HG03571 (cell line): ENCODE results near the gene CFAP299.
A peak's percentile ranks its signal among the peaks of the same experiment; 100 is the strongest.
"Not testable (repeated sequence)": the region's sequence is repeated elsewhere in the genome, so short reads cannot be mapped to it uniquely, and the experiment has no call there.

Experiments
- ATAC-seq: cut with Tn5 transposase; IDR thresholded peaks from one replicate; pipeline ENCODE4 v1.9.1; 2021; ENCODE audit not compliant: unreplicated experiment

Gene CFAP299

DNA sequence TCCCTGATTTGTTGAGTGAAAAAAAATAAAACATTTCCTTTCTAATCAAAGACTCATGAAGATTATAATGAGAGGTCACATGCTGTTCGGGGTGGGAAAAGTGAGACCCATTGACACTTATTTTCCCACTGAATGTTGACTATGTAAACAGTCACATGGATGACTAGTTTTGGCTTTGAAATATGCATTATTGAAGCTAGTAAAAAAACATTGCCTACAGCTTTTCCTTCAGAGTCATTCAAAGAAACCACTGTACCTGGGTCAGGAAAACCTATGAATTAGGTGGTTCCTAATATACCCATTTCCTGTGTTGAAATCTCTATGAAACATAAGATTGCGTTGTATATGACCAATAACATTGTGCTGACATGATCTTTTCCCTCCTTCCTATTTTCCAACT is 251.2 kb downstream of the CFAP299 start:
- no peak for ATAC-seq

DNA sequence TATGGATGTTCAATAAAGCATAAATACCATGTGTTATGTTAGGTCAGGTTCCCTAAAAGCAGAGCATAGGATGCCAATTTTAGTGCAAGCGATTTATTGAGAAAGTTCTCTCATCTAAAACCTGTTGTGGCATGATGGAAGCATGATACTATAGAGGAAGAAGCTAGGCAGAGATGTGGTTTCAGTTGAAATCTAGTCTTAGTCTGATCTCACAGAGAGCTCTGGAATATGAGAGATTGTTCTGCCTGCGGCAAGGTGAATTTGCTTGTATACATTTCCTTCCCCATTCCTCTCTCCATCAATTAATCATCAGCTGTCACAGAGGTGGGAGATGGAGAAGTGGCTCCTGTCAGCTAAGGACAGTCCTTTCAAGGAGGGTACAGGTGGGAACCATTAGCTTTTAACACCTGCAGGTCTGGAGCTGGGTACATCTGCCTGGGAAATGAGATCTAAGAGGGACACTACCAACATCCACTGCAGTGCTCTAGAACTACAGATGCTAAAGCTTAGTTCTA is 252.4 kb downstream of the CFAP299 start:
- ATAC-seq: no peak

DNA sequence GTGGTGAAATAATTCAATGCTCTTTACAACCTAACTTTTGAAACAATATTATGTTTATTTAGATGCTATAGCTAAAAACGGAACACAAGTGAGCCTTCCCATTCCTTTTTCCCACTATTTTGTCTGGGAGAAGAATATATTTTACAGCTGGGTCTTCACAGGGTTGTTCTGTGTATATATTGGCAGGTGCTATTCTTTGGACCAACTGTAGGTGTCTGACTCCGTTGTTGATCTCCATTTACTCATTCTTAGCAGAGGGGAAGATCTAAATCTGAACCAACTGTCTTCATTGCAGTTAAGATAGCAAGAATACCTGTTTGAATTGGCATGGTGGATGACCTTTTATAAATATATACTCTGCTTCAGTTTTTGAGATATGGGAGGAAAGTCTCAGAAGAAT is 257.4 kb downstream of the CFAP299 start:
- ATAC-seq: no peak

DNA sequence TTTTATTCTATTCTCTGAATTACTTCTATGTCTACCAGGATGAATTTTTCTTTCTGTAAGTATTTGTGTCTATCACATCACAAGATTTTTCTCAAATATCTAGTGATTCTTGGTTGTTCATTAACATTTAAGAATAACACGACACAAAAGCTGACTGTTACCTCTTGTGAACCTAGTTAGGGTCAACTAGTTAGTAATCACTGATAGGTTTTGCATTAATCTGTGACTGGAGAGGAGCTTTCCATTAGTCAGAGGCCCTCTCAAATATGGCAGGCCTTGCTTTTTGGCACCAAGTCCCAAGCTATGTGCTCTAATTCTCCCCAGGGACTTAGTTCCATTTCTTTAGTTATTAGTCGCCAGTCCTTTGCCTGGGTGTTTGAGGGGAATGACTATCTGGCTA is 259.2 kb downstream of the CFAP299 start:
- ATAC-seq: no peak

DNA sequence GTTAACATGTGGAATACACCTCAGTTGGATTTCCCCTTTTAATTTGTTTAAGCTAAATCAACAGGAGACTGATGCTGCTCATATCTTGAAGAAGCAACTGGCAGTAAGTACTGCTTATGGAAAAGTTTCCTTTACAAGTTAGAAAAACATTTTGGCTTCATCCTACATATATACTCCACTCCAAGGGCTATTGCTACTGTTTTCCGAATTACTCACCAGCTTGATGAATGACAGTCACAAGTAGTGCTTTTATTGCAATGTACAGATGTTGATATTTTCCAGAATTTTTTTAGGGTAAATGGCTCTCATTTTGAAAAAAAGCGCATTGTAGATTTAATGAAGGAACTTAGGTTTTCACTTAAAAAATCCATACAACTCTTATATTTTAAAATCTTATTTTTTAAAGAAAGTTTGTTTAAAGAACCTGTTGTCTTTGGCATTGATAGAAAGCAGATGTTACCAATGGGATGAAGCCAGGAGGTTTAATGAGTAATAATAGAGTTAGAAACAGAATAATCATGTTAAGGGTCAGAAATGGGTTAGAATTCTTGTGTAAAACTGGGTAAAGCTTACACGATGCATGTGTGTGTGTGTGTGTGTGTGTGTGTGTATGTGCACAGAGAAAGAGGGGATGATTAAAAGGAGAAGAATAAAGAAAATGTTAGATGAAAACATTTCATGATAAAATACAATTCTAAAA is 272.9 kb downstream of the CFAP299 start:
- no peak for ATAC-seq

DNA sequence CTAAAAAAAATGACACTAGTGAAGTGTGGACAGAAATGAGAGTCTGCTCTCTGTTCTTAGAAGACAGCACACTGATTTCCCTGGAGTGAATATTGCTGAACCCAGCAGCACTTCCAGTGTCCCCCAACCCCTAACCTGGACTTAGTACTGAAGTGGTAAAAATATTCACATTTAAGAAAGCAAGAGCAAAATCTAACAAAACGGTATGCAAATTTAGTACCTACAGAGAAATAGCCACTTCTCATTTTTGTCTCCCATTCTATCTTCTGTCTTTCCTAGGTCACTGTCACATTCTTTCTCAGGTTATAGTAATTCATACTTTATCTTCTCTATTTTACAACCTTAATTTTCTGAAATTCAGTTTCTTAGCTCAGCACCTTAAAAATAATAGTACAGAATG is 274.7 kb downstream of the CFAP299 start:
- ATAC-seq: no peak

DNA sequence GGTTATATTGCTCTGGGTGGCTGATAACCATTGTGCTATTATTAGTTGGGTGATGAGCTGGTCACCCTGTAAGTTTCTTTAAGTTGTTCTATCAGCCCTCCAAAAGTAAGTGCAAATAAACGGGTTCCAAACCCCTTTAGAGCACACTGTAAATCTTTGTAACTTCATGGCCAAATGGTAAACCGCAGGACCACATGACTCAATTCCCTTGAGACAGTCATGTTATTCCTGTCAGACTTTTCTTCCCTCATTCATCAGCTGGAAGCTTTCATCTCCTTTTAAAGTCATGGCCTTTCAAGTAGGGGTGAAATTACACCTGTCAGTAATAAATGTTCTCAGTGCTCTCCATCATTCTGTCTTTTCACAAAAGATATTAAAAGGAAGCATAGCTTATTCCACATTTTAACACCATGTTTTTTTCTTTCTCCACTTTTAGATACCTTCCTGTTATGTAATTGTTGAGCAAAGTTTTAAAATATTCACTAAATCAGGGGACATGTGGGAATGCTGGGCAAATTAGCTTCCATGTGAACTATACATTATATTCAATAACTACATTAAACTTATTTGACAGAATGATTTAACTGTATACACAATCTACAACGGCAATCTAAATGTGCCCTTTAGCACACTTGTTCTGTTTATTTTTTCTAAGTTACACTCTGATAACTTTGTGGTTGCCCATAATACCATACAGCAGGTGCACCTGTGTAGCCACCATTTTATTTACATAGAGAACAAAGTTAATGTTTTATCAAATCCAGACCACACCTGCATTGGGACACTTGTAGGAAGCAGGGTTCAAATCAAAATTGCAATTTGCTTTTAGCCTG is 275.5 kb downstream of the CFAP299 start:
- peak; percentile 84 for ATAC-seq

DNA sequence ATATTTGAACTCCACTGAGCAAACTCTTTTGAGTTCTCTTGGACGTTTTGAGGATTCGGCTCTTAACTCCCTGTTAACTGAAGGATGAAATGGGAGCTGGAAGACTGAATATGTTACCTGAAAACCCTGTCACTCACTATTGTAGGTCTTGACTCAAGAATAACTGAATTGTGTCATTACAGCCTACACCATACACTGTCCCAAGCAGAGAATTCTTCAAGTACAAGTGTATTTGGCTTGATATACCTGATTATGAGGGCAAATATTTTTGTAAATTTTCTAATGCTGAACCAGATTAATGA is 276.1 kb downstream of the CFAP299 start:
- ATAC-seq: peak; percentile 16

DNA sequence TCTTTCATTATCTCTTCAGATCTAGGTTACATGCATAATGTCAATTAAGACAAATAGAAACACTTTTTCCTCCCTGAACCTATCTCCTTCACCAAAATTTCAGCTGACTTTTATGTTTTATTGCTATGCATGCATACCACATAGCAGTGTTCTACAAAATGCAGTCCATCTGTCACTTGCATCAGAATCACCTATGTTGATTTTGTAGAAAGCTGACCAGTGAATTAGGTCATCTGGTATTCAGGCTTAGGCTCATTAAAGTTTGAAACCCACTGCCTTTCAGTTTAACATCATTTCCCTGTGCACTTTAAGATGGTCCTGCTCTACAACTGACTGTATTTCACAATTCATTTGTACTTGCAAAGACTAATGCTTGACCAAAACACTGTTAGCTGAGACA is 277.9 kb downstream of the CFAP299 start:
- ATAC-seq: no peak

DNA sequence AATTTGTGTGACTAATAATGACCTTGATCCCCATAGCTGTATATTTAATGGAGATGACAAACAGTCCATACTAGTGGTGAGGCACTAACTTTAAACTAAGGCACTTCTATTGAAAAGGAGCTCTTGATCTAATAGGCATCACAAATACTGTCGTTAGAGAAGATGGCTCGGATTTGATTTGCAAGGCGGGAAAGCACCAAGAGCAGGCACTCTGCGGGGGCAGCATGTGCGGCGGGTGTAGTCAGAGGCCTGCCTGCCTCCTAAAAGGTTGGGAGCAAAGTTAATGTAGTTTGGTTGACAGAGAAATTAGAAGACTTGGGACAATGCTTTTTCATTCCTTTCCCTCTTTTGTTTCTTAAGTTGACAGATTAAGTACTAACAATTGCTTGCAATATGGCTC is 278.8 kb downstream of the CFAP299 start:
- ATAC-seq: no peak

DNA sequence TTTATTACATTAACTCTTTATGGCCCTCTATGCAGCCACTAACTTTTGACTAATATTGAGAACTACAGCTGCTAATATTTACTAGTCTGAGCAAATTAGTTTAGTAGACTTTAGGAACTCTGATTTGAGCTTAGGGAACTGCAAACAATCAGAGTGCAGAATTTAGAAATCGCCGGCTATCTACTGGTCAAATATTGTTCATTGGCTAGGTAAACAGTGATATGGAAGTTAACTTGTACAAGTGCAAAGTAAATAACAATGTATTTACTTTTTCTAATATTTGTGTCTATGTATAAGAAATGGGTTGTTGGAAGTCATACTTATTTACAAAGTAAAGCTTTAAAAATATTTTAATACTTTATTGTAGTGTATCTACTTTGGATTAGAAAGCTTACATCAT is 279.6 kb downstream of the CFAP299 start:
- ATAC-seq: no peak

DNA sequence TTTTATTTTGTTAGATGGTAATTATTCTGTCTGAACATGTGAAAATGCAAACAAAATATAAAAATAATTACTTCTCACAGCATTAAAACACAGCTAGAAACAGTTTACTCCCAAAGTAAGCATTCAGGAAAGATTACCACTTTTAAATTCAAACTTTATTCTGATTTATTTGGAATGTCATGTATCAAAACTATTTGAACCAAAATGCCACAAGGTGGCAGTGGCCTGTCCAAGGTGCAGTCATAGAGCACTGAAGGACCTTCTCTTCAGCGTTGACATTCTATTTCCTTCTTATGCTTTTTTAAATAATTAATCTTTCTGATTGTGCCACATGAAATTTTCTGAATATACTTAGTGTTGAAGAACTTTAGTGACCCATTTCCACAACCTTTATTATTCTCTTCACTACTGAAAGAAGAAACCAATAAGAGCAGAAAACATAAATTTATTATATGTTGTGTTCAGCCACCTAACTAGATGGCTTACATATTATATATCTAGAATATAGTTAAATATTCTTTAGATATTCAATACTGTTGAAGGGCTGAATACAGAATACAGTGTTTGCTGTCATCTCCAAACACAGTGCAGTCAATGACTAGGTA is 283.6 kb downstream of the CFAP299 start:
- no peak for ATAC-seq

DNA sequence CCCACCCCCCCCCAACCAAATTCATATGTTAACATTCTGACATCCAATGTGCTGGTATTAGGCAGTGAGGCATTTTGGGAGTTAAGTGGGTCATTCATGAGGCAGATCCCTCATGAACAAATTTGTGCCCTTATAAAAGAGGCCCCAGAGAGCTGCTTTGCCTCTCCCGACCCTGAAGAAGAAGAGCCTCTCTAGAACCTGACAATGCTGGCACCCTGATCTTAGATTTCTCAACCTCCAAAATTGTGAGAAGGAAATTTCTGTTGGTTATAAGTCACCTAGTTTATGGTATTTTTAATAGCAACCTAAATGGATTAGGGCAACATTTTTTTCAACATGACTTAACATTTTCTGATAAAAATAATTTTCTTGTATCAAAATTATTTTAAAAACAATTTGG is 296.3 kb downstream of the CFAP299 start:
- ATAC-seq: no peak

DNA sequence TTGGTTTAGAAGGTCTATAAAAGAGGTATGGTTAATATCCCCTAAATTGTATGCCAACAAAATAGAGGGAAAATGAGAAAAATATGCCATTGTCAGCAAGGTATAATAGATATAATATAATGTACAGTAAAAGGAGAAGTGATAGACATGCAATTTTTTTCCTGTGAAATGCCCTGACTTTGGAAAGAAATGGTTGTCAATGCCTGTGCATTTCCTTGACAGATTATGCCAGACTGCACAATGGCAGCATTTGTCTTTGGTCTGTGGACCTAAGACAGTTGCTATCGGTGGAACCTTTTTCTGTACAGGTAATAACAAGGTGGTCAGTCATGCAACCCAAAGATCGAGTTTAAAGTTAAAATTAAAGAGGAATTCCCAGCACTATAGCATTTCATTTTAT is 301.7 kb downstream of the CFAP299 start:
- ATAC-seq: no peak

DNA sequence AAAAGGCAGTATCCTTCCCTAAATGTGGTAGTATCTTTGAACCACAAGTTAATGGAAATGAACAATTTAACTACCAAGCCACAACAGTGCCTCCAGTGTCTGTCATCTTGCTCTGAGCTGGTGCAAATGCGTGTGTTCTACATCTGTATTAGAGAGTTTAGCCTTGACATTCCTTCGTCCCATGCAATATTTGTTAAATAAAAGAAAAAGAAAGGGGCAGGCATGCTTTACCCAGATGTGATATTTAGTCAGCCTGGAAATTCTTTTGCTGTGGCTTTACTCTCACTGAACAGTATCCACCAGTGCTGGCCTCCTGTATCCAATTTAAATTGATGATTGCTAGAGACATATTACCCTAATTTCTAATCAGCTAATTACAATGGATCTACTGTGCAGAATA is 310.5 kb downstream of the CFAP299 start:
- ATAC-seq: no peak

DNA sequence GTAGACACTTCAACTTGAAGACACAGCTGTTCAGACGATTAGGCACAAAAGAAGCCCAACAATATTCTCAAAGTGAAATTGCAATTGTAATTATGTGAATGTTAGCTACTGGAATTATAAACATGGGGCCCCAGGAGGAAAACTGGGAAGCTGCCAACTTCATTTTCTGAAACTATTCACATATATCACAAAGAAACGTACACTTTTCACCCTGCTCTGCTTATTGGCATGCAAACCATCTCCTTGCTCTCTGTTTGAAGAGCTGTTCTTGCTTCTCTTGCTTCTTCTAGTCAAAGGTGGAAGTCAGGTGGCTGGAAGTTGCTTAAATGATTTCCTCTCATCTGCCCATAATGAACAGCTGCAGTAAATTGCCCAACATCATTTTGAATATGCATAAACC is 320.1 kb downstream of the CFAP299 start:
- ATAC-seq: no peak

DNA sequence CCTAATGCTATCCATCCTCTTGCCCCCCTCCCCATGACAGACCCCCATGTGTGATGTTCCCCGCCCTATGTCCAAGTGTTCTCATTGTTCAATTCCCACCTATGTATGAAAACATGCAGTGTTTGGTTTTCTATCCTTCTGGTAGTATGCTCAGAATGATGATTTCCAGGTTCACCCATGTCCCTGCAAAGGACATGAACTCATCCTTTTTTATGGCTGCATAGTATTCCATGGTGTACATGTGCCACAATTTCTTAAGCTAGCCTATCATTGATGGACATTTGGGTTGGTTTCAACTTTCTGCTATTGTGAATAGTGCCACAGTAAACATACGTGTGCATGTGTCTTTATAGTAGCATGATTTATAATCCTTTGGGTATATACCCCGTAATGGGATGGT is 334.6 kb downstream of the CFAP299 start:
- ATAC-seq: not testable (repeated sequence)

DNA sequence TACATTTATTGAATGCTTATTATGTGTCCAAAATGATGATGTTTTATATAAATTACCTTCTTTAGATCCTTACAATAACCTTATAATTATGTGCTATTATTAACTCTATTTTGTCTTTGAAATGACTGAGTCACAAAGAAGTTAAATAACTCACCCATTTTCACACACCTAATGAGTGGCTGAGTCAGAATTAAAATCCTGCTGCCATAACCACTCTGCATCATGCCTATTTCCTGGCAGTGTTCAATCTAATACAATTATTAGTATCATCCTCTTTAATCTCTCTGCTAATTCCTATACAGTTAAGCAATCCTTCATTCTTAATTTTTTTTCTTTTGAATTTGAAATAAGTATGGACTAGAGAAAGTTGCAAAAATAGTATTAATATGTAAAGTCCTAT is 342.9 kb downstream of the CFAP299 start:
- ATAC-seq: no peak

DNA sequence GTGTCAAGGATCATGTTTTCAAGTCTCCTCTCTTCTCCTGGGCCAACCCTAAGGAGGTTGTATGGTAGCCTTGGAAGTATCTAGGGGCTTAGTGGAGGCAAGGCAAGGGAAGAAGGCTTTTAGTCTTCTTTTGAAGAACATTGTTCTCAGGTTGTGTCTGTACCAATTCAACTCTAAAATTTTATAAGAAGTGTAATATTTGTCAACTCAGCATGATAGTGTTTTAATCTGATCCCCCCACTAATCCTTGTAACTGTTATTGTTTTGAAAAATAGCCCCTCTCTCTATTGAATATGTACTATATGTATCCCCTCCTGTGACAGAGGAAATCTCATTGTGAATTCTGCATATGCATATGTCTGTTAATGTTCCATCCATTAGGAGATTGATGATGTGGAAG is 345.4 kb downstream of the CFAP299 start:
- ATAC-seq: no peak

DNA sequence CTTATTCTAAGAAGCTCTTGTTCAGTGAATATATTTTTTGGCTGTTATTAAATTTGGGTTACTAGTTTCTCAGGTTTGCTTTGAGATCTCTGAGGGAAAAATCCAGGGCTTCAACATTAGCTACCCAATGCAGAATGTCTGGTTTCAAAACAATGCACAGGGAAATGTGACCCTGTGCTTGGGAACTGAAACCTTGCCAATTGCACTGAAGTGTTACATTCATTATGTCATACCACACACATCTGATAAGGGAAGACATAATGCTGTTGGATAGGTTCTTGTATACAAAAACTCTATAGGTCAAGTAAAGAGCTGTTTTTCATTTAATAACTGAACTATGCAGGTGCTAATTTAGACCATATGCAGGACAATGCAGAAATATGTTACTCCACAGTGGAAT is 349.7 kb downstream of the CFAP299 start:
- no peak for ATAC-seq

DNA sequence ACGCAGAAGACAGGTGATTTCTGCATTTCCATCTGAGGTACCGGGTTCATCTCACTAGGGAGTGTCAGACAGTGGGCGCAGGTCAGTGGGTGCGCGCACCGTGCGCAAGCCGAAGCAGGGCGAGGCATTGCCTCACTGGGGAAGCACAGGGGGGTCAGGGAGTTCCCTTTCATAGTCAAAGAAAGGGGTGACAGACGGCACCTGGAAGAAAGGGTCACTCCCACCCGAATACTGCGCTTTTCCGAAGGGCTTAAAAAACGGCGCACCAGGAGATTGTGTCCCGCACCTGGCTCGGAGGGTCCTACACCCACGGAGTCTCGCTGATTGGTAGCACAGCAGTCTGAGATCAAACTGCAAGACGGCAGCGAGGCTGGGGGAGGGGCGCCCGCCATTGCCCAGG is 352.2 kb downstream of the CFAP299 start:
- not testable (repeated sequence) for ATAC-seq

DNA sequence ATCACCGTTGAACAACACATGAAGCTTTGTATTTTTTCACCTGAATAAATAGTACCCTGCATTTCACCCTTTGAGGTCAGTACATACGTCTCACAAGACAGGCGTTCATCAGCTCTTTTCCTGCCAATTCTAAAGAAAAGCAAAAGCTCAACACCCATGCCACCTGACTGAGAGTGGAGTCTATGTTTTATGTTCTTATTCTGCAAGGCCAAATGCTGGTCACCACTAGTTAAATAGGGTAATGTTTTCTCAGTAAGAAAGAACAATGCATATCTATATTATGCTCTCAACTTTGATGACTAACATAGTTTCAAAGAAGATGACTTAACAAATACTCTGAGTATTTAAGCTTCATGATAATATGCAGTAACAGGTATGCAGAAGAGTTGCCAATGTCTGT is 358.6 kb downstream of the CFAP299 start:
- ATAC-seq: no peak
